H1 (cell line): Measurements from ENCODE around the gene ZNF385D. TPM values are rescaled to one million over a fixed set of nuclear protein-coding genes. Genes with fewer than 3 reads are reported as not detected.

Experiments
- ASH2L ChIP-seq: fragments of 200-600, 300-600 bp; sonication (generic); IDR thresholded peaks from one replicate; pipeline ENCODE4 v1.7.1; 2017; ENCODE audit warnings: low read length
- CEBPB ChIP-seq: IDR thresholded peaks from 2 replicates; pipeline ENCODE4 v1.6.1; 2012; ENCODE audit warnings: low read depth, low read length
- TEAD4 ChIP-seq: IDR thresholded peaks from 2 replicates; pipeline ENCODE4 v1.6.1; 2012; ENCODE audit warnings: low read depth, low read length, inconsistent platforms, mixed read lengths
- polyA plus RNA-seq, 7 experiments: library from polyadenylated mRNA; depleted of rRNA in 3 of 7; stranded (reverse) in 5 of 7; unstranded in 2 of 7; fragments of >200 nt in 5 of 7; fragments of 200-250 nt in 2 of 7; gene quantifications; 1 replicate in 5 of 7; 2 replicates in 1 of 7; 4 replicates in 1 of 7; pipeline versions ENCODE4 v1.2.1 to v1.2.3, GENCODE V29; 2011 to 2013; ENCODE audit warnings: missing spikeins in 2 of 7, mixed read lengths in 2 of 7
- total RNA-seq: library from RNA; stranded (reverse); fragmentation: NEBNext Ultra II Directional; extraction: Animal tissue kit (Norgen Biotek cat#: 25700); gene quantifications from 2 replicates; pipeline ENCODE4 v1.2.1, GENCODE V29; 2021

Gene ZNF385D
- total and polyA plus RNA-seq, 2 of the 8 experiments (the other 6 are each of a cell fraction or from before 2014, with no cell fraction given) = 5.9 to 10.8 TPM

DNA sequence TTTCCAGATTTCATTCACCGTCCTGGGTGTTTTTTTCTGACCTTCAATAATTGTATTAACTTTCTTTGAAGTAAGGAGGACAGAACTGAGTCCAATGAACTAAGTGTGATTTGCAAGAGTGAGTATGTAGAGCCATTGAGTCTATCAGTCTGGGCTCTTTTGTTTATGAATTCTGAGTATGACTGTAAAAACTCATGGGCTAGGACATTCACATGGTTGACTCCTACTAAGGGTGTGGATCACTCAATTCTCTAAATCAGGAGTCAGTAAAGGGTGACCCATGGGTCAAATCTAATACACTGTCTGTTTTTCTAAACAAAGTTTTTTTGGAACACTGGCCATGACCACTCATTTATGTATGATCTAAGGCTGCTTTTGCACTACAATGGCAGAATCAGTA is 269.0 kb downstream of the ZNF385D start (continued):
- TF ChIP-seq ASH2L (no peak), CEBPB (no peak), TEAD4 (no peak)
